Prostate gland (tissue), 2 donors: ENCODE measurements around the gene TRRAP. TPM values are rescaled to one million over a fixed set of nuclear protein-coding genes. Genes with fewer than 3 reads are reported as not detected.

Experiments
- DNase-seq: peaks from one replicate; pipeline ENCODE4 v3.0.0-alpha.2; 2019; ENCODE audit warnings: low spot score
- H3K27ac ChIP-seq, 2 donors: fragments of 200-600 bp; sonication (generic); 2 replicates each; pipeline ENCODE4 v1.5.1; 2017 to 2019
- H3K27me3 ChIP-seq: fragments of 200-600 bp; sonication (generic); replicated peaks from 2 replicates; pipeline ENCODE4 v1.5.1; 2019; ENCODE audit not compliant: insufficient read depth
- H3K36me3 ChIP-seq, 2 donors: fragments of 200-600 bp; sonication (generic); 1 replicate in 1 of 2; 2 replicates in 1 of 2; pipeline versions ENCODE4 v1.5.1 to v1.8.1; 2017 to 2019
- H3K4me1 ChIP-seq: fragments of 200-600 bp; sonication (generic); replicated peaks from 2 replicates; pipeline ENCODE4 v1.5.1; 2019
- H3K4me3 ChIP-seq, 2 donors: fragments of 200-600 bp; sonication (generic); 2 replicates each; pipeline ENCODE4 v1.5.1; 2017 to 2019
- H3K9me3 ChIP-seq: fragments of 200-600 bp; sonication (generic); 2 replicates; pipeline ENCODE4 v1.5.1; 2017
- CTCF ChIP-seq, 4 experiments: fragments of 200-600 bp in 2 of 4; fragments of 450-650 bp in 2 of 4; sonication (generic) in 2 of 4; IDR thresholded peaks; 1 replicate in 3 of 4; 2 replicates in 1 of 4; pipeline ENCODE4 v1.5.1; 2016 to 2019; ENCODE audit warnings: antibody characterized with exemption in 4 of 4, mild to moderate bottlenecking in 2 of 4, moderate library complexity in 2 of 4
- POLR2A ChIP-seq: fragments of 450-650 bp; IDR thresholded peaks from one replicate; pipeline ENCODE4 v1.6.1; 2016; ENCODE audit warnings: antibody characterized with exemption, mild to moderate bottlenecking
- POLR2AphosphoS5 ChIP-seq: sonication (generic); formaldehyde crosslinking; IDR thresholded peaks from one replicate; pipeline ENCODE4 v1.6.1; 2017; ENCODE audit warnings: antibody characterized with exemption
- WGBS: methylation state at CpG from one replicate; pipeline ENCODE4 v1.1.5; 2018; 5-methylcytosine and 5-hydroxymethylcytosine counted together
- intact Hi-C: fragments of 100-400 bp; cut with DNase I; formaldehyde crosslinking; loops from one replicate; pipeline ENCODE4 v1.14.2; 2022
- microRNA-seq: library from miRNA; unstranded; fragments of <30 nt; microRNA quantifications from one replicate; pipeline ENCODE4, GENCODE V29; 2016
- small RNA-seq, 2 donors: library from RNA; depleted of rRNA; stranded (forward); fragments of <200 nt; gene quantifications; one replicate each; pipeline ENCODE3, GENCODE V24; 2016
- total RNA-seq, 2 donors: library from RNA; depleted of rRNA; stranded (reverse); fragments of >200 nt; gene quantifications; one replicate each; pipeline ENCODE4 v1.1.0, GENCODE V29; 2016

Gene TRRAP
- total RNA-seq, 2 donors from 2014 or later, result 38.3 to 87.4 TPM

GRCh38 chr7:99050971-99051370 lies 172.6 kb downstream of the TRRAP start:
- intact Hi-C loops, result no loop called here
- WGBS, result 61% methylated on average over 2 of the region's 2 CpGs
- peaks cover 16 to 25% of the 10 kb centered on the region in 2 donors for H3K36me3 ChIP-seq

GRCh38 chr7:99054781-99055180 lies 176.4 kb downstream of the TRRAP start:
- H3K4me3 ChIP-seq, result no peak overlapping the region
- no peaks in the 10 kb centered on the region for H3K4me1 ChIP-seq
- intact Hi-C loops, result no loop called here
- no peak for DNase-seq
- no peaks in the 10 kb centered on the region for H3K27me3 ChIP-seq
- no peaks in the 10 kb centered on the region for H3K9me3 ChIP-seq
- WGBS, result 96% methylated on average over 9 of the region's 9 CpGs
- no peak overlapping the region for H3K27ac ChIP-seq
- peaks cover 10 to 16% of the 10 kb centered on the region in 2 donors for H3K36me3 ChIP-seq
- TF ChIP-seq POLR2A (no peak), CTCF (IDR thresholded peaks at IDR 0.05) (no peak), POLR2AphosphoS5 (no peak)

More at GRCh38 chr7:99050971-99051370, 172.6 kb downstream of the TRRAP start:
- Histone ChIP-seq H3K27ac (no peak overlapping the region), H3K4me1 (no peaks in the 10 kb centered on the region), H3K4me3 (no peak overlapping the region), H3K9me3 (no peaks in the 10 kb centered on the region), H3K27me3 (no peaks in the 10 kb centered on the region)
- no peak for TF ChIP-seq POLR2A
- DNase-seq, result no peak

DNA sequence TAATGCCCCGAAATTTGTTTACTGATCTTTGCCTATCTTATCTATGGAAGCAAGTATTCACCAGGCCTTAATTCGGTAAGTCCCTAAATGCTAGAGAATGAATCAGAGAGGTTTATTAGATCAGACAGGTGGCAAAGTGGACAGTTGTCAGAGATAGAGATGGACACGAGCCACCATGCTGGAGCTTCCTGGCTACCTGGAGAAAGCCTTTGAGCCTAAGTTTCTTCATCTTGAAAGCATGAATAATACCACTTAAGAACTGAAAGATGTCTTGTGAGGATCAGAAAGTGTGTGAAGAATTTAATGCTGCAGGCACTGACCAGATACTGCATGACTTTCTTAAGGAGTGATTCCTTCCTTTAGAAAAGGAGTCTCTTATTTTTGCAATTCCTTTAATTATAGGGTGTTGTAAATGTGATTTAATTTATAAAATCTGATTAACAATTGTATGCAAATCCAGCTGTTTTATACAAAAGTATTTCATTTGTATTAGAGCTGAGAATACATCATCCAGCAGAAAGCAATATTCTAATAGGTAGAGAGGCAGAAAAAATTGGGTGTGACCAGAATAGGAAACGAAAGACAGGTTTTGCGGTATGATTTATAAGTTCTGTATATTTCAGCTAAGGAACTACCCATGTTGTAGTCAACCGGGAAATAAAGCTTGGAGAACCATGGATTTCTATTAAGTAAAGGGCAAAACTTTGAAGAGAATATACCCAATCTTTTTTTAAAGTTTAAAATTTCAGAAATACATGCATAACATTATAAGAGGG lies 182.9 kb downstream of the TRRAP start:
- no peak overlapping the region for H3K27ac ChIP-seq
- whole genome bisulfite sequencing, result 76% methylated on average over 6 of the region's 6 CpGs
- intact Hi-C loops, result no loop called here

More for the DNA sequence above, 182.9 kb downstream of the TRRAP start:
- Histone ChIP-seq H3K4me1 (no peaks in the 10 kb centered on the region), H3K36me3 (no peaks in the 10 kb centered on the region), H3K4me3 (no peak overlapping the region), H3K9me3 (no peaks in the 10 kb centered on the region), H3K27me3 (no peaks in the 10 kb centered on the region)
- DNase-seq, result no peak
- no peak for TF ChIP-seq POLR2AphosphoS5
- no peak for TF ChIP-seq POLR2A
- no peak for TF ChIP-seq CTCF (IDR thresholded peaks at IDR 0.05)

Small RNA genes lying within 50 kb of the gene (microRNA-seq; reads per million reads assigned to microRNA genes)
- 1.0 reads per million, percentile 9 among the genes with 10 or more reads in this experiment for gene MIR3609

Small RNA genes lying within 50 kb of the gene (small RNA-seq; reads per million reads assigned to genes)
- 3.5 to 6.2 reads per million in 2 donors for gene MIR3609

Other genes with a start within 250 kb of the TRRAP start
- gene TMEM130, start 8.5 kb upstream of the TRRAP start, total RNA-seq, result 10 to 100 TPM in 1 of 2 donors, under 1 TPM in 1; 0.36 to 83.6 TPM